T-helper 22 cell (primary cell): ENCODE results near the gene ACSM2A.
"Not testable (repeated sequence)": the region's sequence is repeated elsewhere in the genome, so short reads cannot be mapped to it uniquely, and the experiment has no call there.

ENCODE experiments used
- DNase-seq: peaks from one replicate; pipeline ENCODE4 v3.0.0-alpha.2; 2020; ENCODE audit warnings: low read depth

The ACSM2A gene

DNA sequence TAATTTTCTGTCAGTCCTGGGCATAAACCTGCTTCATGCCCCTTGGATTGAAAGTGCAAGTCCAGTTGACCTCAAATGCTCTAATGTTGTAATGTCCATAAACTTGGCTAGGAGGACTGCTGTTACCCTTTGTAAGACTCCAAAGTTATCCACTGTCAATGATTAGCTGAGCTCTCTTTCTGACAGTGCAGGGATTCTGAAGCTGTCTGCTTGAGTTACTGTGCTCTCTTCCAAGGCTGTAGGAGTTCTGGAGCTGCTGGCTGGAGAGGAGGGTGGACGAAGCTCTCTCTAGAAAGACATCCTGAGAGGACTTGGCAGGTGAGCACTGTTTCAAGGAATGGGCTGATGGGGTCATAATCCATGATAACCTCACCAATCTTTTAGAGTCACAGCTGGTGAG is at the start of gene ACSM2A:
ACSM2A (plus strand) TSS at position 158 of the 400 bp plus-strand sequence. CDS start 8,594 bp downstream, outside the sequence.
- DNase-seq: not testable (repeated sequence)

DNA sequence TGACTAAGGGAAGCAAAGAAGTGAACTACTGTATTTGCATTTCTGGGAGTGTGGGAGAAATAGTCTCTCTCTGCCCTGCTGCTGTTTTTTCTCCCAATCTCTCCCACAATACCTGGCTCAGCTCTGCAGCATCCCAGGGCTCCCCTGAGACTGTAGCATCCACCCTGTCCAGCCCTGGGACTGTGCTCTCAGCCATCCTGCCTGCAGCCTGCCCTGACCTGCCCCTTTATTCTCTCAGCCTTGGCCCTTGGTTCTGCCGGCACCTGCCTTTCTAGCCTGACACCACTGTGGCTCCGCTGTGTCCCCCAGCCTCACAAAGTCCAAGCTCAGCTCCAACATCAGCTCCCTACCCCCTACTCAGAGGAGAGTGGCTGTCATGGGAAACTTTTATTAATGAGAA is 48.7 kb upstream of the ACSM2A start:
- DNase-seq: no peak

DNA sequence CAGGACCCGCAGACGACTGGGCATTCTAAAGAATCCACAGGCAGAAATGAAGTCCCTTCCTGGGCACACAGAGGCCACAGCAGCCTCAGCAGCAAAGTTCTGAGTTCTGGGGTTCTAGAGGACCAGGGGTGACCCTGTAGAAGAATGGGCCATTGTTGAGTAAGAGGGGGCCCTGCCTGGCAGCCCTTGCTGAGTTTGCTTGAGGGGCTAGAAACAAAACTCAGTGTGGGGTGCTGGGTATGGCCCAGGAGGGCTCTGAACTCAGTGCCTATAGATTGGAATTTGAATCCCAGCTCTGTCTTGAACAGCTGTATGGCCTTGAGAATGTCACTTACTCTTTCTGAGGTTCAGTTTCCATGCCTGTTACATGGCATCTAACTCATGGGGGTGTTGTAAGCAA is 46.7 kb upstream of the ACSM2A start, which contains the start of gene PDILT:
PDILT (minus strand) TSS at position 101 of the 400 bp plus-strand sequence. CDS start 5,437 bp downstream, outside the sequence.
- no peak for DNase-seq

DNA sequence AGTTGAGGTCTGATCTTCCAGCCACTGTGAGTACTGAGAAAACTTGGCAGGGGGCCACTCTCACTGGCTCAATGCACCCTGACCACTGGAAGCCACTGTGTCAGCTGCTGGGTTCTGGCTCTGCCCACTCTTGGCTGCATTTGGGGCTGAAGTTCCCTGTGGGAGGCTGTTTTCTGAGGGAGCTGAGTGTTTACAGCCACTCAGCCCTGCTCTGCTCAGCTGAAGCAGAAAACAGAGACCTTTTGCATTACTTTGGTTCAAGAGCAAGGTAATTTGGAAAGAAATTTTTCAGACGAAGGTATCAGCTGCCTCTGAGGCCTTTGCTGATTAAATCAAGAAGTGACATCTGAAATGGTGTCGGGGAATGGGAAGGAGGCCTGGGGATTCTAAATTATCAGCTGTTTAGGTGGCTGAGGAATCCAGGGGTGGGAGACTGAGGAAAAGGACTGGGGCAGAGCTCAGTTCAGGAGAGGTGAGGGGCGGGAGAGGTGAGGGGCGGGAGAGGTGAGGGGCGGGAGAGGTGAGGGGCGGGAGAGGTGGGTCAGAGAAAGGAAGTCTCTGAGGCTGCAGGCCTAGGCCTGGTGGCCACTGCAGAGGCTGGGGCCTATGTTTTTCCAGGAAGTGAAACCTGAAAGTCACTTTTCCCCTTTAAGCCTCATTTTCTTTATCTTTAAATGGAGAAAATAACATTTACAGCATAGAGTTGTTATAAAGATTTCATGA is 41.8 kb upstream of the ACSM2A start, which contains the start of gene ACSM5:
ACSM5 (plus strand) TSS at position 137 of the 723 bp plus-strand sequence. CDS start 1,951 bp downstream, outside the sequence.
- no peak for DNase-seq

DNA sequence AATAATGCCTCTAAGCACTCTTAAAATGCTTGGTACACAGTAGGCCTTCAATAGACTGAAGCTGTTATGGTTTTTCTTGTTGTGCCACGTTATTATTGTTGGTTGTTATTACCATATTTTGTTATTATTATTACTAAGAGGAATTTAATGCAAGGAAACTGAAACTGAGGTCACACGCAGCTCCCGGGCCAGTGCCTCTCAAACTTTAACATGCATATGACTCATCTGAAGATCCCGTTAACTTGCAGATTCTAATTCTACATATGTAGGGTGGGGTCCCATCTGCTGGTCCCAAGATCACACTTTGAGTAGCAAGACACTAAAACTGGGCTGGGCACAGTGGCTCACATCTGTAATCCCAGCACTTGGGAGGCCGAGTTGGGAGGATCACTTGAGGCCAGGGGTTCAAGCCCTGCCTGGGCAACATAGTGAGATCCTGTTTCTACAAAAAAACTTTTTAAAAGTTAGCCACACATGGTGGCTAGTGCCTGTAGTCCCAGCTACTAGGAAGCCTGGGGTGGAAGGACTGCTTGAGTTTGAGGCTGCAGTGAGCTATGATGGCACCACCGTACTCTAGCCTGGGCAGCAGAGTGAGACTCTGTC is 41.1 kb upstream of the ACSM2A start:
- no peak for DNase-seq

GRCh38 chr16:20411055-20411454 is 40.3 kb upstream of the ACSM2A start:
- no peak for DNase-seq

- no peak for DNase-seq
These were observed 35.8 kb upstream of the ACSM2A start for GRCh38 chr16:20415541-20415940.

DNA sequence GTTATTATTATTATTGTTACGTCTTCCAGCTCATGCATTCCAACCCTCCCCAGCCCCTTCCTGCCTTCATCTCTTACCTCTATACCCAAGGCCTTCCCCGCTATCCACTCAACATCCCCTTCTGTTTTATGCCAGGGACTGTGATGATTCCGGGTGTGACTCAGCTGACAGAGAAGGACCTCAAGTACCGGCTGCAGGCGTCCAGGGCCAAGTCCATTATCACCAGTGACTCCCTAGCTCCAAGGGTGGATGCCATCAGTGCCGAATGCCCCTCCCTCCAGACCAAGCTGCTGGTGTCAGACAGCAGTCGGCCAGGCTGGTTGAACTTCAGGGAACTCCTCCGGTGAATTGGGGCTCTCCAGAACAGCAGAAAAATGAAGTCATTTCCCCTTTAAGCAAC is 32.2 kb upstream of the ACSM2A start:
- DNase-seq: not testable (repeated sequence)

DNA sequence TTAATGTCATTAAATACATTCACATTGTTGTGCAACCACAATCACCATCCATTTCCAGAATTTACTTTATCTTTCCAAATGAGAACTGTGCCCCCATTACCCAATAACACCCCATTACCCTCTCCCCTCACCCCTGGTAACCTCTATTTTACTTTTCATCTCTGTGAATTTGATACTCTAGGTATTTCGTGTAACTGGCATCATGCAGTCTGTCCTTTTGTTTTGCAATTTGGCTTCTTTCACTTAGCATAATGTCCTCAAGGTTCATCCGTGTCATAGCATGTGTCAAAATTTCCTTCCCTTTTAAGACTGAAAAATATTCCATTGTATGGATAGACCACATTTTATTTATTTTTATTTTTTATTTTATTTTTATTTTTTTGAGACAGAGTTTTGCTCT is 29.6 kb upstream of the ACSM2A start:
- DNase-seq: not testable (repeated sequence)

GRCh38 chr16:20423772-20424128 is 27.6 kb upstream of the ACSM2A start:
- not testable (repeated sequence) for DNase-seq

DNA sequence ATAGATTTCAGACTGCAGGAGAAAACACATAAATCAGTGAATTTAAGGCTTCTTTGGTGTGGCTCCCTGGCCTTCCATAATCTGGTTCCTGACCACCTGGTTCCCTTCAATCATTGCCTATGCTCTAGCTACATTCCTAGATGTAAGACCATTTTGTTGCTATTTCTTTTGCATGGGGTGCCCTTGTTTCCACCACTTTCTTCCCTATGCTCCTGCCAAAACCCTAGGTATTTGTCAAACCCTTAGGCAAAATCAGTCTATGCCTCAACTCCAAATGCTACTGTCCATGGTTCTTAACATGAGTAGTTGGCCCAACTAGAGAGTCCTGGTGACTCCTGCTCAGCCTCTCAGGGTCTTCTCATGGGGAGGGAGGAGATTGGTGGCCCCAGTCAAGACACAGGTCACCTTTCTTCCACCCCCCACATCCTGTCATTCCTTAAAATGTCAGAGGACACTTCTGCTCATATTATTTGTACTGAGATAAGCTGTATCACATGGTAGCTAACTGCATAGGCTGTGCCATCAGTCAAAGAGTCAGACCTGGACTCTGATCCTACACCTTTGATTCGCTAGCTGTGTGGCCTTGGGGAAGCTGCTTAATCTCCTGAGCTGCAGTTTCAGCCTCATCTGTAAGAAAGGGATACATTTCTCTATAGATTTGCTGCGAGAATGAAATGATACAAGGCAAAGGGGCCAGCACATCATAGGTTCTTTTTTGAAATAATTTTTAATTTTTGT is 27.0 kb upstream of the ACSM2A start:
- DNase-seq: no peak

DNA sequence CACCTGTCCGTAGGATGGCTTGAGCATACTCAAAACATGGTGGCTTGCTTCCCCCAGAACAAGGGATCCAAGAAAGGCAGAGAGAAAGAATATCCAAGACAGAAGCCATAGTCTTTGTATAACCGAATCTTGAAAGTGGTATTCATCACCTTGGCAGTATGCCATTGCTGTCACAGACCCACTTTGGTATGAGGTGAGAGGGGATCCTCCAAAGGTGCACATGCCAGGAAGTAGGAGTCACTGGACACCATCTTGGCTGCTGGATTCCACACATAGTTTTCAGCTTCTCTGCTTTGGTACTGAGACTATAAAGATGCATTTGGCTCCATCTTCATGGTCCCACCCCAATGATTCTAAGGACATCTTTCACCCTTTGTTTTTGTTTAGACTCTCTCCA is 23.9 kb upstream of the ACSM2A start:
- DNase-seq: not testable (repeated sequence)

DNA sequence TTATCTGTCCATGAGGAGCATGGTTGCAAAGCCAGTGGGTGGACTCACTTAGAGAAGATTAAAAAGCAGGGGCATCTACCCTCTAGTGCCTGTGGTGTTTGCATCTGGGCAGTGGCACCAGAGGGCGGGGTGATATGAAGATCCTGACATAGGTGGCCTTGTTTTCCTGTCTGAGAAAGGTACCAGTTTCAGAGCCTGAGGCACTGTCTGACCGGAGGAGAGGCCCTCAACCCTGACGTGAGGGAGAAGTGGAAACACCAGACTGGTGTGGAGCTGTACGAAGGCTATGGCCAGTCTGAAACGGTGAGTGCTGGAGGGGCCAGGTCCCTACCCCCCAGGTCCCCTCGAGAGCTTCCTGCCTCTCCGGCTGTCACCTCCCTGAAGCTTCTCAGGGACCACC is 21.8 kb upstream of the ACSM2A start:
- DNase-seq: not testable (repeated sequence)

DNA sequence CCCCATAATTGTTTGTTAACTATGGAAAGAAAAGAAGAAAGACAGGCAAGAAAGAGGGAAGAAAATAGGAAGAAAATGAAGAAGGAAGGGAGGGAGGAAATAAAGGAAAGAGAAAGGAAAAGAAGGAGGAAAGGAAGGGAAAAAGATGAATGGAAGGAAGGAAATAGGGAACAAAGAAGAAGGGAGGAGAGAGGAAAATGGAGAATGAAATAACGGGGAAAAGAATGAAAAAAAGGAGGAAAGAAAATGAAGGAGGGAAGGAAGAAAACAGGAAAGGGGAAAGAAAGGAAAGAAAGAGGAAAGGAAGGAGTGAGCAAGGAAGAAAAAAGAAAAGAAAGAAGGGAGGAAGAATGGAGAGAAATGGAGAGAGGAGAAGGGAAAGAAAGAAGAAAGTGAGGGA is 20.8 kb upstream of the ACSM2A start:
- not testable (repeated sequence) for DNase-seq

DNA sequence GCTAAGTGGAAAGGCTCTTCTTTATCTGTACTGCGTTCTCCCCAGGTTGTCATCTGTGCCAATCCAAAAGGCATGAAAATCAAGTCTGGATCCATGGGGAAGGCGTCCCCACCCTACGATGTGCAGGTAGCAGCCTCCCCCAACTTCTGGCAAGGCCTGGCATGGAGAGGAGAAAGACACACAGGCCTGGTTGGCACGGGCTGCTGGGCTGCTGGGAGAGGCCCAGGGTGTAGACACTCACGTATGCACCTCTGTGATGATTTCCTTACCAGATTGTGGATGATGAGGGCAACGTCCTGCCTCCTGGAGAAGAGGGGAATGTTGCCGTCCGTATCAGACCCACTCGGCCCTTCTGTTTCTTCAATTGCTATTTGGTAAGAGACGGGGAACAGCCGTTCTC is 20.4 kb upstream of the ACSM2A start:
- DNase-seq: no peak

- DNase-seq: not testable (repeated sequence)
These were observed 12.4 kb upstream of the ACSM2A start for GRCh38 chr16:20438950-20439349.

DNA sequence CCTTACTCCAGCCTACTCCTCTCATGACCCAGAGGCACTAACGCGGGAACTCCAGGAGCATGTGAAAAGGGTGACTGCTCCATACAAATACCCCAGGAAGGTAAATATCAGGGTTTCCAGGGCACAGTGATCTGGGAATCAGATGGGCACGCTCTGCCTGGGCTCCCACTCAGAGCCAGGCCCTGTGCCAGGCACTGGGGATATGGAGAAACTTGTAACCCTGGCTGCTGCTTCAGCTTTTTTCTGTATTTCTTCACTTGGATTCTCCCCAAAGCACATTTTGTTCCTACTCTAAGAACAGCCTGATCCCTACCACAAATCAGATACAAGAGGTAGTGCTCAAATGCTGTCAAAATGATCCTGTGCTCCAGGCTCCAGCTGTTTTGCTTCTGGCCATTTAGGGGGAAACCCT is 11.5 kb upstream of the ACSM2A start:
- not testable (repeated sequence) for DNase-seq

GRCh38 chr16:20440731-20441130 is 10.6 kb upstream of the ACSM2A start:
- DNase-seq: not testable (repeated sequence)

DNA sequence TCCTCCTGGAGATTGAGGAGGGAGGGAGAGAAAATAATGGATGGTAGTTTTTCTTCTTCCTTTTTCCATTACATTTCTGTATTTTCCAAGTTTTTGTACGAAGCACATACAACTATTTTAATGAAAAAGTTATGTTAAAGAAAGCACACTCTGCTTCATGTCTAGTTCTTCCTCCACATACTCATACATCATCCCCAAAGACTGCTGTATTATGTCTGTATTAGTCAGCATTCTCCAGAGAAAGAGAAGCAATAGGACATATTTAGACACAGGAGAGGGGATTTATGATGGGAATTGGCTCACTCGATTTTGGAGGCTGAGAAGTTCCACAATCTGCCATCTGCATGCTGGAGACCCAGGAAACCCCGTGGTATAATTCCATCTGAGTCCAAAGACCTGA is 10.1 kb upstream of the ACSM2A start:
- no peak for DNase-seq

- DNase-seq: not testable (repeated sequence)
These were observed 9.5 kb upstream of the ACSM2A start for GRCh38 chr16:20441859-20442258.

DNA sequence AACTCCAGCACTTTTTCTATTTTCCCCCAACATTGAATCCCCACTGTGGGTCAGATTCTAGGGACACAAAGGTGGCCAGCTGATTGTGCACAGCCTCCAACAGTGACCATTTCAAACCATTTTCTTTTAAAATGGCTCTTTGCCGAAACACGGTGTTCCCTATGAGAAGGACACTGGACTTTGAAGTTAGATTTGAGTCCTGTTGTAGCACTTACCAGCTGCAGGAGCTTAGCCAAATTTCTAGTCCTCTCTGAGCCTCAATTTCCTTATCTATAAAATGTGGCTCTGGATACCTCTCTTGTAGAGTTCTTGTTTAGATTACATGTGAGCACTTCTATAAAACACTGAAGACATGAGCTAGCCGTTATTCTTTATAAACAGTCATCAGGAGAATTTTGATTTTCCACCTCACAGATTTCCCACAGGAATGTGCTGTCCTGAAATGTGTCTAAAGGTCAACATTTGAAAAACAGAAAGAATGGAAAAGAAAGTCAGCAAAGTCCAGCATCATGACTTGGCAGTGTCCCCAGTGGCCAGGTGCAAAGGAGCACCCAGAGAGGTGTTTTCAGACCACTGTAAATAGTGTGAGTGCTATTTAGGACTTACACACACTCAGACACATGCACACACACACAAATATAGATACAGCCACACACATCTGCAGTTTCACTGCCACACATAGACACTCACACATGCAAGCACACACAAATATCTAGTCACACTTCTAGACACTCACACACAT is 4.5 kb upstream of the ACSM2A start:
- DNase-seq: not testable (repeated sequence)

DNA sequence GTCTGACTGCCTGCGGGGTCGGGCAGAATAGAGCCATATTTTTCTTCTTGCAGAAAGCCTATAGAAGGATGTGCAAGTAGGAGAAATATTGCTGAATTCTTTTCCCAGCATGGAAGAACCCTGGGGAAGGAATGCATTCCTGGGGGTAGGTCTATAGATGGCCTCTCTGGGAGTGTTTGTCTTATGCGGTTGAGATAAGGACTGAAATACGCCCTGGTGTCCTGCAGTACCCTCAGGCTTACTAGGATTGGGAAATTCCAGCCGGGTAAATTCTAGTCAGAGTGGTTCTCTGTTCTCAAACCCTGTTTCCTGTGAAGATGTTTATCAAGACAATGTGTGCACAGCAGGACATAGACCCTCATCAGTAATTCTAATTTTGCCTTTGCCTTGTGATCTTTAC is 2.3 kb downstream of the ACSM2A start:
- not testable (repeated sequence) for DNase-seq
